ENCODE measurements around the gene ANAPC7. TPM values are rescaled to one million over a fixed set of nuclear protein-coding genes. Genes with fewer than 3 reads are reported as not detected.

ANAPC7 gene
- total and polyA plus RNA-seq, 9 of the 15 experiments (the other 6 are each of a cell fraction or from before 2014, with no cell fraction given), result 46.7 to 158 (median 109) TPM

GRCh38 chr12:110355073-110355472, 48.4 kb downstream of the ANAPC7 start (continued):
- TF ChIP-seq ZNF318 (IDR thresholded peaks at IDR 0.05; ENCODE audit: borderline replicate concordance in 1 of 2, low read depth in 1 of 2) (no peak), NR2C1 (IDR thresholded peaks at IDR 0.05) (no peak), NR2C1 (tag; IDR thresholded peaks at IDR 0.05) (no peak), HINFP (tag; conservative IDR thresholded peaks at IDR 0.05; ENCODE audit: low read depth) (no peak), USF2 (CRISPR knock-in tag; IDR thresholded peaks at IDR 0.05) (no peak), CUX1 (CRISPR knock-in tag; IDR thresholded peaks at IDR 0.05) (no peak), RCOR1 (IDR thresholded peaks at IDR 0.05; ENCODE audit: borderline replicate concordance in 1 of 2, low read depth in 2 of 2, low read length in 2 of 2) (0 out of 4 replicates have a peak, but pooled peaks of 1 of the 2 experiments have one; percentile 22), RAD21 (CRISPR knock-in tag; conservative IDR thresholded peaks at IDR 0.05 in 1 of 2, IDR thresholded peaks at IDR 0.05 in 1 of 2) (peak in 1 of 2 experiments; percentile 66; a peak in 3 of 4 replicates), MTA3 (IDR thresholded peaks at IDR 0.05; ENCODE audit: borderline replicate concordance) (no peak)
